ENCODE measurements around the gene OPN3.

DNA sequence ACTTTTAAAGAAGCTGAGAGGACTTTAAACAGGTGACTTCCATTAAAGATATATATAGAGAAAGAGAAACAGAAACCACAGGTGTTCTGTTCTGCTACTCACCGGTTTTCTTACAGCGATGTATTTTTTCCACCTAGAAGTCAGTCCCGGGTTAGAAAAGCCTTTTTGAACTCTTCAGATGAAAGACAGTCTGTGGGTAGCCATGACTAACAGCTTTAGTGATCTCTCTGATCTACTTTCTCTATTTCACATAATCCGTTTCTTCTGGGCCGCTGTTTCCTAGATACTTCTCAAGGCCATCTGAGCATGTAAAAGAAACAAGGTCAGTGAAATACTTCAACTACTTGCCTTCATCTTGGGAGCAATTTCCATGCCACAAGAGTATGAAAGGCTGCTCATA is 37.0 kb upstream of the OPN3 start:
- no peak for TF ChIP-seq CTCF (optimal IDR thresholded peaks at IDR 0.05 in 1 of 3, IDR thresholded peaks at IDR 0.05 in 1 of 3, conservative IDR thresholded peaks at IDR 0.05 in 1 of 3; ENCODE audit: extremely low read depth in 1 of 3, insufficient read depth in 2 of 3, low read length in 3 of 3)
- TF ChIP-seq EZH2 (IDR thresholded peaks at IDR 0.05; ENCODE audit: low read length), result no peak

Data from keratinocyte (primary cell).